Measurements from ENCODE around the gene CDK5. TPM values are rescaled to one million over a fixed set of nuclear protein-coding genes. Genes with fewer than 3 reads are reported as not detected.

Gene CDK5
- polyA plus RNA-seq, 1 donor (not counting 4 experiments of a cell fraction or from before 2014, with no cell fraction given), result 19.3 TPM

- Histone ChIP-seq H3K4me3 (ENCODE audit: control insufficient read depth in 2 of 3, extremely low read depth in 1 of 3, insufficient read depth in 2 of 3, low read depth in 1 of 3, low read length in 3 of 3) (no peak overlapping the region), H4K20me1 (ENCODE audit: control insufficient read depth, extremely low read depth, insufficient read depth, low read length) (no peaks in the 10 kb centered on the region), H3K27me3 (ENCODE audit: control insufficient read depth, extremely low read depth, insufficient read depth, low read length) (peaks cover 4% of the 10 kb centered on the region), H3K4me1 (ENCODE audit: control insufficient read depth, extremely low read depth, insufficient read depth, low read length) (peaks cover 3% of the 10 kb centered on the region), H3K79me2 (ENCODE audit: control insufficient read depth, insufficient read depth, low read length) (no peaks in the 10 kb centered on the region), H3K9ac (ENCODE audit: control insufficient read depth, extremely low read depth, insufficient read depth, low read length) (no peak overlapping the region), H3K27ac (ENCODE audit: control insufficient read depth, insufficient read depth, low read length) (no peak overlapping the region), H3K9me3 (ENCODE audit: control insufficient read depth, low read depth, low read length) (no peaks in the 10 kb centered on the region), H2AFZ (ENCODE audit: control insufficient read depth, low read length) (no peak overlapping the region), H3K4me2 (ENCODE audit: control insufficient read depth, extremely low read depth, insufficient read depth, low read depth, low read length) (no peak overlapping the region), H3K9me1 (ENCODE audit: control insufficient read depth, extremely low read depth, insufficient read depth, low read length) (no peaks in the 10 kb centered on the region), H3K36me3 (ENCODE audit: control insufficient read depth in 2 of 2, extremely low read depth in 1 of 2, insufficient read depth in 2 of 2, low read length in 2 of 2) (peaks cover 5 to 14% of the 10 kb centered on the region in 2 experiments)
- FAIRE-seq, result no peak
- dilution Hi-C loops (cut with MboI; ENCODE audit: extremely low pct_ligation_motif_present, low sequenced_read_pairs), result no loop called here
- no peak for TF ChIP-seq EZH2 (IDR thresholded peaks at IDR 0.05; ENCODE audit: low read length)
- TF ChIP-seq CTCF (optimal IDR thresholded peaks at IDR 0.05 in 1 of 3, IDR thresholded peaks at IDR 0.05 in 1 of 3, conservative IDR thresholded peaks at IDR 0.05 in 1 of 3; ENCODE audit: extremely low read depth in 1 of 3, insufficient read depth in 2 of 3, low read length in 3 of 3), result no peak
- DNase-seq (ENCODE audit: low read depth, low spot score), result no peak
Measured at GRCh38 chr7:151045967-151046366, 11.7 kb downstream of the CDK5 start.

DNA sequence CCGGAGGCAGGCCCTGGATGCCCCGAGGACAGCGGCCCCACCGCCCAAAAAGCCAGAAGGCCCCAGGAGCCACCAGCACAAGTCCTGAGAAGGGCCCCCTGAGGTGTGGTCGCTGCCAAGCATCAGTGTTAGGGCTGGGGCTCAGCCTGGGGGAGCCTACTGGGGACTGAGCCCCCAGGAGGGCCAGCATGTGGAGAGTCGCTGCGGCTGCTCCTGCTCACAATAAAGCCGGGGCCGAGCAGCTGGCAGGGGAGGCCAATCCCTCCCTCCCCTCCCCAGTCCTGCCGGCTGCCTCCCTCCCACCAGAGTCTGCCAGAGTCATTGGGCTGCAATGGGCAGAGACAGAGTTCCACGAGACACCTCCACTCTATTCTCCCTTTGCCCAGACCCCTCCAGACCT is 12.4 kb downstream of the CDK5 start:
- H4K20me1 ChIP-seq (ENCODE audit: control insufficient read depth, extremely low read depth, insufficient read depth, low read length), result no peaks in the 10 kb centered on the region
- H3K9ac ChIP-seq (ENCODE audit: control insufficient read depth, extremely low read depth, insufficient read depth, low read length), result no peak overlapping the region
- no peak for FAIRE-seq
- H3K27ac ChIP-seq (ENCODE audit: control insufficient read depth, insufficient read depth, low read length), result no peak overlapping the region
- H3K9me3 ChIP-seq (ENCODE audit: control insufficient read depth, low read depth, low read length), result no peaks in the 10 kb centered on the region
- TF ChIP-seq EZH2 (IDR thresholded peaks at IDR 0.05; ENCODE audit: low read length) (no peak), CTCF (optimal IDR thresholded peaks at IDR 0.05 in 1 of 3, IDR thresholded peaks at IDR 0.05 in 1 of 3, conservative IDR thresholded peaks at IDR 0.05 in 1 of 3; ENCODE audit: extremely low read depth in 1 of 3, insufficient read depth in 2 of 3, low read length in 3 of 3) (no peak)
- H3K27me3 ChIP-seq (ENCODE audit: control insufficient read depth, extremely low read depth, insufficient read depth, low read length), result peaks cover 1% of the 10 kb centered on the region
- no peak overlapping the region for H3K4me2 ChIP-seq (ENCODE audit: control insufficient read depth, extremely low read depth, insufficient read depth, low read depth, low read length)
- peaks cover 5 to 16% of the 10 kb centered on the region in 2 experiments for H3K36me3 ChIP-seq (ENCODE audit: control insufficient read depth in 2 of 2, extremely low read depth in 1 of 2, insufficient read depth in 2 of 2, low read length in 2 of 2)
- no peak overlapping the region for H2AFZ ChIP-seq (ENCODE audit: control insufficient read depth, low read length)
- H3K79me2 ChIP-seq (ENCODE audit: control insufficient read depth, insufficient read depth, low read length), result no peaks in the 10 kb centered on the region
- DNase-seq (ENCODE audit: low read depth, low spot score), result no peak
- H3K4me3 ChIP-seq (ENCODE audit: control insufficient read depth in 2 of 3, extremely low read depth in 1 of 3, insufficient read depth in 2 of 3, low read depth in 1 of 3, low read length in 3 of 3), result no peak overlapping the region
- H3K4me1 ChIP-seq (ENCODE audit: control insufficient read depth, extremely low read depth, insufficient read depth, low read length), result peaks cover 3% of the 10 kb centered on the region
- H3K9me1 ChIP-seq (ENCODE audit: control insufficient read depth, extremely low read depth, insufficient read depth, low read length), result no peaks in the 10 kb centered on the region
- dilution Hi-C loops (cut with MboI; ENCODE audit: extremely low pct_ligation_motif_present, low sequenced_read_pairs), result no loop called here

Data from keratinocyte (primary cell).